ENCODE measurements around the gene VWA5A. TPM values are rescaled to one million over a fixed set of nuclear protein-coding genes. Genes with fewer than 3 reads are reported as not detected.

The VWA5A gene
- total and polyA plus RNA-seq, 2 of the 13 experiments (the other 11 are each of a cell fraction or from before 2014, with no cell fraction given), result 1.3 to 1.8 TPM

DNA sequence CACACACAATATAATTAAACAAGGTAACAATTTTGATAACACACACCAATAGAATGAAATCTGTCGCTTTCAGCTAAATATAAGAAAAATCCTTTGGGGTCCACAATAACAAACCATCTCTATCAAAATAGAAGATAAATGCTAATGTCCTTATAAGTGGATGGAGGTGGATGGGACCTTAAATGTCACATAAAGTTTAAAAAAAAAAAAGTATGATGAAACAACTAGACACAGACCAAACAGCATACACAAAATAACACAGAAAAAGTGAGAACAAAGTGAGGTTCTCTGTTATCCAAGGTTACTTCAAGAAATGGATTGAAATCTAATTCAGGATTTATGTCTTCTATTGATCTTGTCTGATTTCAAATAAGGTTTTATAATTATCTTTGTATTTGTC is 57.3 kb downstream of the VWA5A start:
- Histone ChIP-seq H3K36me3 (replicated peaks in 1 of 2; ENCODE audit: control insufficient read depth in 1 of 2, insufficient read depth in 2 of 2, low read length in 2 of 2) (no peaks in the 10 kb centered on the region), H3K4me1 (ENCODE audit: insufficient read depth, low read length) (no peaks in the 10 kb centered on the region), H2AFZ (ENCODE audit: low read length) (no peak overlapping the region), H4K20me1 (ENCODE audit: insufficient read depth, low read length) (no peaks in the 10 kb centered on the region), H3K79me2 (ENCODE audit: insufficient read depth, low read length) (no peaks in the 10 kb centered on the region), H3K9me3 (ENCODE audit: low read length) (no peaks in the 10 kb centered on the region), H3K27ac (ENCODE audit: extremely low read length, insufficient read depth, low read length) (no peak overlapping the region), H3K9ac (ENCODE audit: insufficient read depth, low read depth, low read length) (no peak overlapping the region), H3K4me2 (ENCODE audit: low read depth, low read length) (no peak overlapping the region), H3K27me3 (ENCODE audit: control insufficient read depth in 1 of 2, insufficient read depth in 2 of 2, low read length in 2 of 2) (no peaks in the 10 kb centered on the region), H3K4me3 (replicated peaks in 1 of 3; ENCODE audit: insufficient read depth in 1 of 3, low read depth in 2 of 3, low read length in 3 of 3) (no peak overlapping the region)
- POLR2A ChIA-PET, result no interaction called here
- ATAC-seq (no peak), DNase-seq (ENCODE audit: low spot score) (no peak), FAIRE-seq (no peak)
- CTCF ChIA-PET (ENCODE audit: low intra/inter-chr PET ratio, low total read pairs), result no interaction called here
- in situ Hi-C loops (cut with HindIII; ENCODE audit: extremely low pct_ligation_motif_present, low pct_unique_long_range_greater_than_20kb) (no loop called here), intact Hi-C loops (cut with micrococcal nuclease; ENCODE audit: unreplicated experiment) (no loop called here)
- TF ChIP-seq TEF (CRISPR knock-in tag; IDR thresholded peaks at IDR 0.05), result no peak
- TF ChIP-seq ZNF282 (IDR thresholded peaks at IDR 0.05; ENCODE audit: partially characterized antibody), result no peak
- no peak for TF ChIP-seq ZNF614 (CRISPR knock-in tag; IDR thresholded peaks at IDR 0.05; ENCODE audit: borderline replicate concordance)
- TF ChIP-seq ARNT2 (CRISPR knock-in tag; IDR thresholded peaks at IDR 0.05; ENCODE audit: low read depth), result no peak
- no peak for TF ChIP-seq SIX4 (CRISPR knock-in tag; IDR thresholded peaks at IDR 0.05)
- TF ChIP-seq ARID4A (CRISPR knock-in tag; IDR thresholded peaks at IDR 0.05; ENCODE audit: borderline replicate concordance), result no peak
- no peak for TF ChIP-seq KDM2A (CRISPR knock-in tag; IDR thresholded peaks at IDR 0.05; ENCODE audit: borderline replicate concordance, low read depth)
- TF ChIP-seq, protein P1, sequence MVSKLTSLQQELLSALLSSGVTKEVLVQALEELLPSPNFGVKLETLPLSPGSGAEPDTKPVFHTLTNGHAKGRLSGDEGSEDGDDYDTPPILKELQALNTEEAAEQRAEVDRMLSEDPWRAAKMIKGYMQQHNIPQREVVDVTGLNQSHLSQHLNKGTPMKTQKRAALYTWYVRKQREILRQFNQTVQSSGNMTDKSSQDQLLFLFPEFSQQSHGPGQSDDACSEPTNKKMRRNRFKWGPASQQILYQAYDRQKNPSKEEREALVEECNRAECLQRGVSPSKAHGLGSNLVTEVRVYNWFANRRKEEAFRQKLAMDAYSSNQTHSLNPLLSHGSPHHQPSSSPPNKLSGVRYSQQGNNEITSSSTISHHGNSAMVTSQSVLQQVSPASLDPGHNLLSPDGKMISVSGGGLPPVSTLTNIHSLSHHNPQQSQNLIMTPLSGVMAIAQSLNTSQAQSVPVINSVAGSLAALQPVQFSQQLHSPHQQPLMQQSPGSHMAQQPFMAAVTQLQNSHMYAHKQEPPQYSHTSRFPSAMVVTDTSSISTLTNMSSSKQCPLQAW (CRISPR knock-in tag; IDR thresholded peaks at IDR 0.05), result no peak
- TF ChIP-seq, protein P2, sequence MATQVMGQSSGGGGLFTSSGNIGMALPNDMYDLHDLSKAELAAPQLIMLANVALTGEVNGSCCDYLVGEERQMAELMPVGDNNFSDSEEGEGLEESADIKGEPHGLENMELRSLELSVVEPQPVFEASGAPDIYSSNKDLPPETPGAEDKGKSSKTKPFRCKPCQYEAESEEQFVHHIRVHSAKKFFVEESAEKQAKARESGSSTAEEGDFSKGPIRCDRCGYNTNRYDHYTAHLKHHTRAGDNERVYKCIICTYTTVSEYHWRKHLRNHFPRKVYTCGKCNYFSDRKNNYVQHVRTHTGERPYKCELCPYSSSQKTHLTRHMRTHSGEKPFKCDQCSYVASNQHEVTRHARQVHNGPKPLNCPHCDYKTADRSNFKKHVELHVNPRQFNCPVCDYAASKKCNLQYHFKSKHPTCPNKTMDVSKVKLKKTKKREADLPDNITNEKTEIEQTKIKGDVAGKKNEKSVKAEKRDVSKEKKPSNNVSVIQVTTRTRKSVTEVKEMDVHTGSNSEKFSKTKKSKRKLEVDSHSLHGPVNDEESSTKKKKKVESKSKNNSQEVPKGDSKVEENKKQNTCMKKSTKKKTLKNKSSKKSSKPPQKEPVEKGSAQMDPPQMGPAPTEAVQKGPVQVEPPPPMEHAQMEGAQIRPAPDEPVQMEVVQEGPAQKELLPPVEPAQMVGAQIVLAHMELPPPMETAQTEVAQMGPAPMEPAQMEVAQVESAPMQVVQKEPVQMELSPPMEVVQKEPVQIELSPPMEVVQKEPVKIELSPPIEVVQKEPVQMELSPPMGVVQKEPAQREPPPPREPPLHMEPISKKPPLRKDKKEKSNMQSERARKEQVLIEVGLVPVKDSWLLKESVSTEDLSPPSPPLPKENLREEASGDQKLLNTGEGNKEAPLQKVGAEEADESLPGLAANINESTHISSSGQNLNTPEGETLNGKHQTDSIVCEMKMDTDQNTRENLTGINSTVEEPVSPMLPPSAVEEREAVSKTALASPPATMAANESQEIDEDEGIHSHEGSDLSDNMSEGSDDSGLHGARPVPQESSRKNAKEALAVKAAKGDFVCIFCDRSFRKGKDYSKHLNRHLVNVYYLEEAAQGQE (IDR thresholded peaks at IDR 0.05; ENCODE audit: borderline replicate concordance in 1 of 2, low read depth in 1 of 2, low read length in 2 of 2), result no peak
- no peak for TF ChIP-seq ELF3 (CRISPR knock-in tag; IDR thresholded peaks at IDR 0.05)
- BruUV-seq (replicated peaks), result no TSS peak
- WGBS (ENCODE audit: low lambda C conversion rate), result 11% methylated on average over 1 of the region's 1 CpG

Data from HepG2 (cell line).